HG03432 (cell line): Measurements from ENCODE around the gene WRAP73.

Source experiments
- ATAC-seq: cut with Tn5 transposase; IDR thresholded peaks from one replicate; pipeline ENCODE4 v1.9.1; 2021; ENCODE audit warnings: mild to moderate bottlenecking, moderate library complexity; ENCODE audit not compliant: unreplicated experiment

Gene WRAP73

GRCh38 chr1:3651026-3651929, 1.4 kb upstream of the WRAP73 start:
- ATAC-seq, result no peak

- no peak for ATAC-seq
These were observed 534 bp upstream of the WRAP73 start for GRCh38 chr1:3650248-3651025.

- no peak for ATAC-seq
These were observed 3.3 kb downstream of the WRAP73 start for GRCh38 chr1:3646596-3646995.

GRCh38 chr1:3645666-3646355, 4.1 kb downstream of the WRAP73 start:
- no peak for ATAC-seq

GRCh38 chr1:3645247-3645646, 4.7 kb downstream of the WRAP73 start:
- ATAC-seq, result no peak

- no peak for ATAC-seq
These were observed 5.6 kb downstream of the WRAP73 start for GRCh38 chr1:3644273-3644672.

GRCh38 chr1:3642919-3643675, 6.8 kb downstream of the WRAP73 start:
- no peak for ATAC-seq

- no peak for ATAC-seq
These were observed 8.1 kb downstream of the WRAP73 start for GRCh38 chr1:3641816-3642215.

GRCh38 chr1:3641046-3641760, 8.7 kb downstream of the WRAP73 start:
- ATAC-seq, result no peak

GRCh38 chr1:3640121-3640837, 9.6 kb downstream of the WRAP73 start:
- ATAC-seq, result no peak

GRCh38 chr1:3639397-3639911, 10.4 kb downstream of the WRAP73 start:
- no peak for ATAC-seq

GRCh38 chr1:3638676-3639075, 11.2 kb downstream of the WRAP73 start:
- no peak for ATAC-seq

- ATAC-seq, result no peak
These were observed 11.9 kb downstream of the WRAP73 start for GRCh38 chr1:3638027-3638426.

- no peak for ATAC-seq
These were observed 13.4 kb downstream of the WRAP73 start for GRCh38 chr1:3636531-3636930.

GRCh38 chr1:3636080-3636479, 13.8 kb downstream of the WRAP73 start:
- ATAC-seq, result no peak

GRCh38 chr1:3634059-3634800, 15.7 kb downstream of the WRAP73 start:
- ATAC-seq, result no peak

- ATAC-seq, result no peak
These were observed 16.4 kb downstream of the WRAP73 start for GRCh38 chr1:3633344-3634058.
